HepG2 (cell line): ENCODE data around the gene PSMA3. TPM values are rescaled to one million over a fixed set of nuclear protein-coding genes. Genes with fewer than 3 reads are reported as not detected.

ENCODE experiments used
- ATAC-seq: fragments of 200-7000 bp; cut with Tn5 transposase; 3 replicates; pipeline ENCODE4 v1.9.1; 2020; ENCODE audit warnings: mild to moderate bottlenecking, moderate library complexity
- BruUV-seq: library from RNA; stranded (reverse); fragments of 400-500 nt; replicated peaks from 2 replicates; lab custom pipeline; 2021; lab: Mats Ljungman, UMichigan
- CTCF ChIA-PET: fragments of 300-600 bp; formaldehyde crosslinking; extraction: SDS; loops from one replicate; lab custom pipeline; 2021; ENCODE audit warnings: low total read pairs, inconsistent platforms, low intra/inter-chr PET ratio; lab: Yijun Ruan, JAX
- POLR2A ChIA-PET: fragments of 350-600 bp; sonication (Branson Sonifier 250); formaldehyde crosslinking; loops from one replicate; lab custom pipeline; 2020; ENCODE audit warnings: antibody characterized with exemption, inconsistent platforms; lab: Yijun Ruan, JAX
- DNase-seq: peaks from one replicate; pipeline ENCODE4 v3.0.0-alpha.2; 2015; ENCODE audit warnings: low spot score
- FAIRE-seq: peaks from 3 replicates; lab custom pipeline; 2011; peaks lifted over from hg19 to GRCh38; lab: Jason Lieb, UNC
- H2AFZ ChIP-seq: one replicate; pipeline ENCODE4 v1.6.1; 2011; ENCODE audit warnings: low read length, inconsistent platforms
- H3K27ac ChIP-seq: fragments of 300-600 bp; 3 replicates; pipeline ENCODE4 v1.8.0; 2011; ENCODE audit warnings: mixed run types, mild to moderate bottlenecking, mixed read lengths, low read length, inconsistent platforms; ENCODE audit not compliant: insufficient read depth; ENCODE audit errors: extremely low read length
- H3K27me3 ChIP-seq, 2 experiments: fragments of 200-600 bp in 1 of 2; 2 replicates in 1 of 2; 3 replicates in 1 of 2; pipeline versions ENCODE4 v1.6.0 to v1.8.0; 2011; ENCODE audit warnings: low read length in 2 of 2, mild to moderate bottlenecking in 2 of 2, moderate library complexity in 2 of 2, inconsistent platforms in 1 of 2; ENCODE audit not compliant: insufficient read depth in 2 of 2, control insufficient read depth in 1 of 2
- H3K36me3 ChIP-seq, 2 experiments: fragments of 200-600 bp in 1 of 2; replicated peaks in 1 of 2; 2 replicates in 1 of 2; 3 replicates in 1 of 2; pipeline versions ENCODE4 v1.5.1 to v1.8.0; 2011; ENCODE audit warnings: low read length in 2 of 2, inconsistent platforms in 1 of 2; ENCODE audit not compliant: insufficient read depth in 2 of 2, control insufficient read depth in 1 of 2
- H3K4me1 ChIP-seq: 2 replicates; pipeline ENCODE4 v1.5.1; 2012; ENCODE audit warnings: low read length, inconsistent platforms; ENCODE audit not compliant: insufficient read depth
- H3K4me2 ChIP-seq: 2 replicates; pipeline ENCODE4 v1.6.0; 2011; ENCODE audit warnings: low read depth, low read length, inconsistent platforms
- H3K4me3 ChIP-seq, 3 experiments: fragments of 200-600 bp in 1 of 3; sonication (generic), shearing (Covaris generic) in 1 of 3; replicated peaks in 1 of 3; 2 replicates each; pipeline ENCODE4 v1.5.1; 2011 to 2016; ENCODE audit warnings: low read length in 3 of 3, inconsistent platforms in 2 of 3, low read depth in 2 of 3, mild to moderate bottlenecking in 2 of 3, control low read depth in 1 of 3, mixed read lengths in 1 of 3; ENCODE audit not compliant: insufficient read depth in 1 of 3
- H3K79me2 ChIP-seq: one replicate; pipeline ENCODE4 v1.6.1; 2011; ENCODE audit warnings: low read length, inconsistent platforms; ENCODE audit not compliant: insufficient read depth
- H3K9ac ChIP-seq: 2 replicates; pipeline ENCODE4 v1.6.0; 2011; ENCODE audit warnings: mild to moderate bottlenecking, low read depth, low read length, inconsistent platforms; ENCODE audit not compliant: insufficient read depth
- H3K9me3 ChIP-seq: 2 replicates; pipeline ENCODE4 v1.5.1; 2012; ENCODE audit warnings: mild to moderate bottlenecking, low read length
- H4K20me1 ChIP-seq: 2 replicates; pipeline ENCODE4 v1.6.0; 2011; ENCODE audit warnings: inconsistent platforms, mild to moderate bottlenecking, low read length, moderate library complexity; ENCODE audit not compliant: insufficient read depth
- PHF20 ChIP-seq: sonication (generic); formaldehyde crosslinking; IDR thresholded peaks from 2 replicates; pipeline ENCODE4 v1.5.0; 2020; ENCODE audit warnings: mild to moderate bottlenecking, missing genetic modification reagents
- PLRG1 ChIP-seq: fragments of 450-650 bp; conservative IDR thresholded peaks from 2 replicates; pipeline ENCODE4 v1.6.1; 2016
- SNAPC5 ChIP-seq: sonication (generic); formaldehyde crosslinking; IDR thresholded peaks from 2 replicates; pipeline ENCODE4 v1.8.1; 2023; ENCODE audit warnings: mild to moderate bottlenecking, missing genetic modification reagents, borderline replicate concordance
- YY1 ChIP-seq: IDR thresholded peaks from 2 replicates; pipeline ENCODE4 v1.6.1; 2011; ENCODE audit warnings: low read length, low read depth, moderate library complexity, mild to moderate bottlenecking; ENCODE audit not compliant: insufficient read depth, insufficient replicate concordance
- ZNF20 ChIP-seq: sonication (generic); formaldehyde crosslinking; IDR thresholded peaks from 2 replicates; pipeline ENCODE4 v1.4.0; 2020; ENCODE audit warnings: mild to moderate bottlenecking, moderate library complexity, missing genetic modification reagents
- ZNF24 ChIP-seq: fragments of 450-650 bp; IDR thresholded peaks from 2 replicates; pipeline ENCODE4 v1.6.1; 2017; ENCODE audit warnings: antibody characterized with exemption, mild to moderate bottlenecking
- ZNF33A ChIP-seq: sonication (generic); formaldehyde crosslinking; IDR thresholded peaks from 2 replicates; pipeline ENCODE4 v1.5.1; 2020; ENCODE audit warnings: missing genetic modification reagents, mild to moderate bottlenecking, moderate library complexity, borderline replicate concordance
- ZNF550 ChIP-seq: sonication (generic); formaldehyde crosslinking; IDR thresholded peaks from 2 replicates; pipeline ENCODE4 v1.4.0; 2020; ENCODE audit warnings: mild to moderate bottlenecking, missing genetic modification reagents, borderline replicate concordance
- ZNF557 ChIP-seq: sonication (generic); formaldehyde crosslinking; IDR thresholded peaks from 2 replicates; pipeline ENCODE4 v1.4.0; 2020; ENCODE audit warnings: missing genetic modification reagents
- ZNF773 ChIP-seq: sonication (generic); formaldehyde crosslinking; IDR thresholded peaks from 2 replicates; pipeline ENCODE4 v1.4.0; 2020; ENCODE audit warnings: missing genetic modification reagents, borderline replicate concordance
- WGBS: methylation state at CpG from one replicate; pipeline ENCODE4 v1.1.6; 2017; ENCODE audit warnings: low lambda C conversion rate; 5-methylcytosine and 5-hydroxymethylcytosine counted together
- in situ Hi-C: cut with HindIII; loops from 2 replicates; pipeline ENCODE4 v1.10.0; 2017; ENCODE audit warnings: low pct_unique_long_range_greater_than_20kb; ENCODE audit not compliant: extremely low pct_ligation_motif_present
- intact Hi-C: fragments of 100-400 bp; cut with micrococcal nuclease; formaldehyde crosslinking; loops from one replicate; pipeline ENCODE4 v1.10.0; 2022; ENCODE audit not compliant: unreplicated experiment
- polyA plus RNA-seq, 8 experiments: library from polyadenylated mRNA; depleted of rRNA in 3 of 8; stranded (reverse) in 7 of 8; unstranded in 1 of 8; fragments of >200 nt; fragmentation: Illumina TruSeq in 4 of 8; extraction: Trizol in 4 of 8; gene quantifications; 2 replicates each; pipeline versions ENCODE4 v1.2.1 to v1.2.3, GENCODE V29; 2011 to 2016; ENCODE audit warnings: low read depth in 4 of 8, missing spikeins in 1 of 8, mixed read lengths in 1 of 8; ENCODE audit not compliant: insufficient read depth in 1 of 8
- total RNA-seq, 5 experiments: library from RNA; depleted of rRNA; stranded (reverse); fragments of >200 nt; fragmentation: Illumina TruSeq; extraction: Trizol; gene quantifications; 2 replicates each; pipeline ENCODE4 v1.2.3, GENCODE V29; 2016; ENCODE audit warnings: low read depth in 1 of 5
- TF ChIP-seq, protein P1 (sequence below): sonication (generic); formaldehyde crosslinking; IDR thresholded peaks from 2 replicates; pipeline ENCODE4 v1.5.0; 2020; ENCODE audit warnings: mild to moderate bottlenecking, missing genetic modification reagents
- TF ChIP-seq, protein P2 (sequence below): sonication (generic); formaldehyde crosslinking; IDR thresholded peaks from 2 replicates; pipeline ENCODE4 v1.4.0; 2020; ENCODE audit warnings: missing genetic modification reagents, mild to moderate bottlenecking, borderline replicate concordance

Gene PSMA3
- total and polyA plus RNA-seq, 2 of the 13 experiments (the other 11 are each of a cell fraction or from before 2014, with no cell fraction given) = 232 to 275 TPM

DNA sequence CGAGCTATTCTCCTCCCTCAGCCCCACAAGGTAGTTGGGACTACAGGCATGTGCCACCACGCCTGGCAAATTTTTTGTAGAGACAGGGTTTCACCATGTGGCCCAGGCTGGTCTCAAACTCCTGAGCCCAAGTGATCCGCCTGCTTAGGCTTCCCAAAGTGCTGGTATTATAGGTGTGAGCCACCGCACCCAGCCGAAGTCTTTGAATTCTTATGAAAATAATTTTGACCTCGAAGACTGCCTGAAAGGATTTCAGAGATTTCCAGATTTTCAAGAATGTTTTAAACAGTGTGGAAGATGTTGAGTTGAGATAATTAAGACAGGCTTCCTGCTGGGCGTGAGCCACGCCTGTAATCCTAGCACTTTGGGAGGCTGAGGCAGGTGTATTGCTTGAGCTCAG is 5.0 kb downstream of the PSMA3 start:
- TF ChIP-seq YY1 (no peak), ZNF550 (CRISPR knock-in tag) (no peak), PLRG1 (no peak), PHF20 (CRISPR knock-in tag) (no peak), ZNF20 (no peak), ZNF24 (no peak), SNAPC5 (CRISPR knock-in tag) (no peak), ZNF33A (no peak), ZNF773 (CRISPR knock-in tag) (no peak), ZNF557 (CRISPR knock-in tag) (no peak)
- TF ChIP-seq, protein P1, sequence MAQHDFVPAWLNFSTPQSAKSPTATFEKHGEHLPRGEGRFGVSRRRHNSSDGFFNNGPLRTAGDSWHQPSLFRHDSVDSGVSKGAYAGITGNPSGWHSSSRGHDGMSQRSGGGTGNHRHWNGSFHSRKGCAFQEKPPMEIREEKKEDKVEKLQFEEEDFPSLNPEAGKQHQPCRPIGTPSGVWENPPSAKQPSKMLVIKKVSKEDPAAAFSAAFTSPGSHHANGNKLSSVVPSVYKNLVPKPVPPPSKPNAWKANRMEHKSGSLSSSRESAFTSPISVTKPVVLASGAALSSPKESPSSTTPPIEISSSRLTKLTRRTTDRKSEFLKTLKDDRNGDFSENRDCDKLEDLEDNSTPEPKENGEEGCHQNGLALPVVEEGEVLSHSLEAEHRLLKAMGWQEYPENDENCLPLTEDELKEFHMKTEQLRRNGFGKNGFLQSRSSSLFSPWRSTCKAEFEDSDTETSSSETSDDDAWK = no peak
- TF ChIP-seq, protein P2, sequence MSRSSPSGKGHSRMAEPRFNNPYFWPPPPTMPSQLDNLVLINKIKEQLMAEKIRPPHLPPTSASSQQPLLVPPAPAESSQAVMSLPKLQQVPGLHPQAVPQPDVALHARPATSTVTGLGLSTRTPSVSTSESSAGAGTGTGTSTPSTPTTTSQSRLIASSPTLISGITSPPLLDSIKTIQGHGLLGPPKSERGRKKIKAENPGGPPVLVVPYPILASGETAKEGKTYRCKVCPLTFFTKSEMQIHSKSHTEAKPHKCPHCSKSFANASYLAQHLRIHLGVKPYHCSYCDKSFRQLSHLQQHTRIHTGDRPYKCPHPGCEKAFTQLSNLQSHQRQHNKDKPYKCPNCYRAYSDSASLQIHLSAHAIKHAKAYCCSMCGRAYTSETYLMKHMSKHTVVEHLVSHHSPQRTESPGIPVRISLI = no peak
- peaks cover 7 to 53% of the 10 kb centered on the region in 2 experiments for H3K36me3 ChIP-seq
- ATAC-seq (no peak), FAIRE-seq (no peak), DNase-seq (no peak)
- H3K9ac ChIP-seq = no peak overlapping the region
- no peak overlapping the region for H3K4me2 ChIP-seq
- WGBS = 98% methylated on average over 8 of the region's 8 CpGs
- in situ Hi-C loops (no loop called here), intact Hi-C loops (no loop called here)
- ChIA-PET CTCF (no interaction called here), POLR2A (interaction anchor here (1.5 kb wide), 1 partner anchor 49 kb away, joined by 3 read pairs; the partner anchor contains the start of gene ARID4A)
- BruUV-seq = no TSS peak
- H3K27ac ChIP-seq = no peak overlapping the region
- H4K20me1 ChIP-seq = peaks cover 17% of the 10 kb centered on the region
- H3K27me3 ChIP-seq = no peaks in the 10 kb centered on the region; a peak in 1 of 5 replicates
- H3K9me3 ChIP-seq = no peaks in the 10 kb centered on the region
- H2AFZ ChIP-seq = no peak overlapping the region
- peaks cover 24% of the 10 kb centered on the region for H3K4me1 ChIP-seq
- H3K4me3 ChIP-seq = no peak overlapping the region
- H3K79me2 ChIP-seq = peaks cover 78% of the 10 kb centered on the region
